GM18907 (cell line): ENCODE data around the gene GRK5.
A peak's percentile ranks its signal among the peaks of the same experiment; 100 is the strongest.

Experiments used
- ATAC-seq: cut with Tn5 transposase; IDR thresholded peaks from one replicate; pipeline ENCODE4 v1.9.1; 2021; ENCODE audit warnings: mild to moderate bottlenecking, moderate library complexity; ENCODE audit not compliant: unreplicated experiment

The GRK5 gene

DNA sequence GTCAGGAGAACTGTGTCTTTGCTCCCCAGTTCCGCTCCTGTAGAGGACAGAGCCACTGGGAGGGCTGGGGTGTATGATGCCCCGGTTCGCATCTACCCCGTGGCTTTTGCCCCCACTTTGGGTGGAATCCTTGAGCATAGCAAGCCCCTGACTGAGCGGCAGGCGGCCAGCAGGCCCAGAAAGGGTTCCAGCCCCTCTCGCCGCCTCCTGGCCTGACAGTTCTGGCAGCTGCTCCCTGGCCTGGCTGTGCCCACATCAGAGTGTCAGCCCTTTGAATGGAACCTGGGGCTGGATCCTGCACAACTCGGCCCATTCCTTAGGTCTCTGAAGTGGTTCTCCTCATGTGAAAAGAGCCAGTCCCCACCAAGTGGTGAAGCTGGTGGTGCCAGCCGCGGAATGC lies 106.7 kb downstream of the GRK5 start:
- no peak for ATAC-seq

DNA sequence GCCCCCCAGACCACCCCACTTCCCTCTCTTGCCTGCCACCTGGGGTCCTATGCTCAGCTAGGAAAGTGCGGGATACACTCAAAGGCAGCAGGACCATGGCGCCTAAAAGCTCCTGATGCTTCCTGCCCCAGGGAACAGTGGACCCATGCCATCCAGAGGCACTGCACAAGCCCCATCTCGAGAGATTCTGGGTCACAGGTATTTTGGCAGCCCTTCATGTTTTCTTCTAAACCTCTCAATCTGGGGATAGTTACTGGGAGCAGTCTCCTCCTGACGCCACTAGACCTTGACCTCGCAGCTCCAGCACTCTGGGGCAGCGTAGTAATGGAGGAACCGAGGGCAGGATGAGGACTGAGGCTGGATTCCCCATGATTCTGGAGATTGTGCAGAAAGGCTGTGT lies 107.1 kb downstream of the GRK5 start:
- ATAC-seq = no peak

DNA sequence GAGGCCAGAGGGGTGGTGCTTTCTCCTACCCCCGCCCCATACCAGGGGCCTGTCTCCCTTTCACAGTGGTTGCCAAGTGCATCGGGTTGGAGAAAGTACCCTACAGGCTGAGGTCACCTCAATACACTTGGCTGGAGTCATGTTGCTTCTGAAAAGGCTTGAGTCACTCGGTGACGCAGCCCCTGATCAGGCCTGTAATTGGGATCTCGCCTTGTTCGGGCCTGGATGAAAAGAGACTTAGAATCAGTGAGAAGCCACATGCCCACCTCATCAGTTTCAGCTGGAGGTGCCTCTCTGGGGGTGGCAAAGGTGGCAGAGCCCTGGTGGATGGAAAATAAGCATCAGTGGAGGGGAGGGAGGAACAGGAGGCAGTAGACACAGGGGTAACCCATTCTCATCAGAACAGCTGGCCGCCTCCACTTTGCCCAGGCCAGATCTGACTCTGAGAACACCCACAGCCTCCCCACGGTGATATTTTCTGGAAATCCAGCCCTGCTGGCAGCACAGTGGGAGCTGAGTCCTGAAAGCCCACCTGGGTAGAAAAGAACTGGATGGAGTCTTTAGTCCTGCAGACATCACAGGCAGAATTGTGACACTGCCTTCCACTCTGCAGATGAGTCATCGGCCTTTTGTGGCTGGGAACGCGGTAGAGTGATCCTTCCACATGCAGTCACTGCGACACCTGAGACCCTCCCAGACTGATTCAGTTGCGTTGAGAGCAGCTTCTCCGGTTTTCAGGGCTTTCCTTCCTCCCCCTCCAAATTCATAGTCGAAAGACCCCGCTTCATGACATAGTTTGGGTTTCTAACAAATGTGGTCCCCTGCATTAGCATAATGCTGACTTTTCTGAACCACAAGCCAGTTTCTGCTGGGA lies 108.0 kb downstream of the GRK5 start:
- peak; percentile 46 for ATAC-seq

DNA sequence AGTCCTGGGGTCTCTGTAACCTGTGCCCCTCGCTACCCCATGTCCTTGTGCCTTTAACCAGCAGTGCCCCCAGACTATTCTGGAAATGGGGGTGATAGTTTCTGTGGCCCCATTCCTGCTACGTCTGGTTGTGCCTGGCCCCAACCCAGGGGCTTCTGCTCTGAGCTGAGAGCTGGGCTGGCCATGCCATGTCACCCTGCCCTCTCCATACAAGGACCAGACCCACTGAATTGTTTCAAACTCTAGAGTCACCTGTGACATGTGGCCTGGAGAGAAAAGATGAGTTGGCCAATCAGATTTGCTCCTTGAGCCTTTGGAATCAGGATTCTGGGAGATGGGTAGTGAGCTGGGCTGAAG lies 108.6 kb downstream of the GRK5 start:
- ATAC-seq = no peak

DNA sequence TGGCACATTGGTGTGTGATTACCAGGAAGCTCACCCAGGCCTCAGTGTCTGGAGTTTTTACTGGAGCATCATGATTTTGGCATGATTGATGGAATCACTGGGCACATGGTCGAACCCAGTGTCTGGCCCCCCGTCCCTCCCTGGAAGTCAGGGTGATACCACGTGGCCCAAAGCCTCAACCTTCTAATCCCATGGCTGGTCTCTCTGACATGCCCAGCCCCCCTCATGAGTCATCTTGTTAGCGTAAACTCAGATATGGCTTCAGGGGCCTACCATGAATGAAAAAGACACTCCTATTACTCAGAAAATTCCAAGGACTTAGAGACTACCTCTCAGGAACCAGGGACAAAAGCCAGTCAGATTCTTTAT lies 109.3 kb downstream of the GRK5 start:
- no peak for ATAC-seq

DNA sequence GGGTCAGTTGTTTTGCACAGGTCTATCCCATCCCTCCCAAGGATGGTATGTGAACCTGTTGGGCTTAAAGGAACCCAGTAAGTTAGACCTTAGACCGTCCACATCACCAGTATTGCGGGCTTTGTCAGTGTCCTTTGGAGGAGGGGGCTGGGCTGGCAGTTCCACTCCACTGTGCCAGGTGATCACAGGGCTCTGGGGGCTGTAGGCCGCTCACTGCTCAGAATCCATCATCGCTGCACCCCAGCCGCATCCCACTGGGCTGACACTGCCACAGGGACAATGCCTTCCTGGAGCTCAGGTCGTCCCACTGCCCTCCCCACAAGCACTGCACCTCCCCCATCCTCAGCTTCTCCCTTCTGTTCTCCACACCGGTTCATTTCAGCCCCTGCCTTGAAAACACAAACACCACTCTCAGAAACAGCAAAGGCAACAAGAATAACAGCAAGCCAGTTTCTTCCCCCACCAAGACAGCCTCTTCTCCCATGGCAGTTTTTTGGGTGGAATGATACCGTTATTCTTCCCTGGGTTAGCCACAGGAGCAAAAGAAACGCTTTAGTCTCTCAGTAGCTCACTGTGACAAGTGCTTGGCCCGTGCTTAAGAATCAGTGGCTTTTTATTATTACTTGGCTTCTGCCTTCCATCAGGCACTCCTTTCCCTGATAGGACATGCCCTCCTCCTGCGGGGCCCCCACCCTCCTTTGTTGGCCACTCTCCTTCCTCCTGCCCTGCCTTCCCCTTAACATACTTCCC lies 111.2 kb downstream of the GRK5 start:
- no peak for ATAC-seq

DNA sequence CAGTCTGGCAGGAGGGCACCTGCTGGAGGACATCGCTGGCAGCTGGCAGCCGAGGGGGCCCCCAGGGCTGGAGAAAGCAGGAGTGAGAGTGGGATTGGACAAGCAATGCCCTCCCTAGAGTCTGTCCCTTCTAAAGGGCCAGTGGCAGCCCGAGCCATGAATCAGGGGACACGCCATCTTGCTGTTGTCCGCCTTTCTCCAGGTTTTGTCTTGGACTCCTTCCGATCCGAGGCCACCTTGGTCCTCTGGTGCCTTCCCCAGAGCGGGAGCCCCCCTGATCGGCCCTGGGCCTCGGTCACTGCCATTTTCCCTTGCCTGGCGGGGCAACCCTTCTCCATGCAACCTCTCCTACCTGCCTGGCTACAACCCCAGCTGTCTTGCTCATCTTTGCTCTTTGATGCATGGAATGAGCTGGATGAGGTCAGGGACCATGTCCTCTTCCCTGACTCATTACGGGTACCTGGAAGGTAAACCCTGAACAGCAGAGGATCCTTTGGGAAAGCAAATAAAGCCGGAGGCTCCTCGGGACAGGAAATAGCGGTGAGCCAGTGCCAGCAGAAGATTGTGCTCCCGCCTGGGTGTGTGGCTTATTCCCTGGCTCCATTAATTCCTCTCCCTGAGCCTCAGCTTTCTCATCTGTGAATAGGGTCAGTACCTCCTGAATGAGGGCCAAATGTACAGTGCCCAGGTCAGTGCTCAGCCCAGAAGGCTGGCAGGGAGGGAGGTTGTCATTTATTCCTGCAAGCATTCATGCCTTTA lies 112.0 kb downstream of the GRK5 start:
- ATAC-seq = no peak

DNA sequence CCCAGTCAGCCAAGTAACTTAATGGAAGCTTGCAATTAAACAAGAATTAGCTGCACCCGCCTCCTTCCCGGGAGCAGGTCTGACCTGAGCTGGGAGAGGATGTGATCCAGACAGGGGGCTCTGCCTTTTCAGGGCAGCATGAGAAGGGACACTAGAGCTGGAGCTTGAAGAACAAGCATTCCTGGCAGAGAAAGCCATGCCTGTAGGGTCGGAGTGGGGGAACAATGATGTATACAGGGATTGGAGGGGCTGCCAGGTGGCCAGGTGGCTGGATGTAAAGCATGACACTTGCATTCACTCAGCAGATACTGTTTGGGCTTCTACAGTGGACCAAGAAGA lies 112.5 kb downstream of the GRK5 start:
- no peak for ATAC-seq

DNA sequence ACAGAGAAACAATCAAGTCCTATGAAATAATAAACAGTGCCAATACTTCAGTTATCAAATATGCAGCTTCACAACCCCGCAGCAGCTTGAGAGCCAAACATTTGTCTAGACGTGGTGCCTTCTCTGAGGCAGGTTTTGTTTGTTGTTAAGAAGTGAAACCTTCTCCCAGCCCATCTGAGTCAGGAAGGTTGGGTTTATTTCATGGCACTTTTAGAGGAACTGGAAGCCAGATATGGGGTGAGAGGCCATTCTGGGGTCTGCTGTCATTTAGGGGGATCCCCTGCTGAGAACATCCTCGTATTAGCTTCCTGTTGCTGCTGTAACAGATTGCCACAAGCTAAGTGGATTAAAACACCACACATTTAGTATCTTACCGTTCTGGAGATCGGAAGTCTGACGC lies 113.6 kb downstream of the GRK5 start:
- ATAC-seq = no peak

DNA sequence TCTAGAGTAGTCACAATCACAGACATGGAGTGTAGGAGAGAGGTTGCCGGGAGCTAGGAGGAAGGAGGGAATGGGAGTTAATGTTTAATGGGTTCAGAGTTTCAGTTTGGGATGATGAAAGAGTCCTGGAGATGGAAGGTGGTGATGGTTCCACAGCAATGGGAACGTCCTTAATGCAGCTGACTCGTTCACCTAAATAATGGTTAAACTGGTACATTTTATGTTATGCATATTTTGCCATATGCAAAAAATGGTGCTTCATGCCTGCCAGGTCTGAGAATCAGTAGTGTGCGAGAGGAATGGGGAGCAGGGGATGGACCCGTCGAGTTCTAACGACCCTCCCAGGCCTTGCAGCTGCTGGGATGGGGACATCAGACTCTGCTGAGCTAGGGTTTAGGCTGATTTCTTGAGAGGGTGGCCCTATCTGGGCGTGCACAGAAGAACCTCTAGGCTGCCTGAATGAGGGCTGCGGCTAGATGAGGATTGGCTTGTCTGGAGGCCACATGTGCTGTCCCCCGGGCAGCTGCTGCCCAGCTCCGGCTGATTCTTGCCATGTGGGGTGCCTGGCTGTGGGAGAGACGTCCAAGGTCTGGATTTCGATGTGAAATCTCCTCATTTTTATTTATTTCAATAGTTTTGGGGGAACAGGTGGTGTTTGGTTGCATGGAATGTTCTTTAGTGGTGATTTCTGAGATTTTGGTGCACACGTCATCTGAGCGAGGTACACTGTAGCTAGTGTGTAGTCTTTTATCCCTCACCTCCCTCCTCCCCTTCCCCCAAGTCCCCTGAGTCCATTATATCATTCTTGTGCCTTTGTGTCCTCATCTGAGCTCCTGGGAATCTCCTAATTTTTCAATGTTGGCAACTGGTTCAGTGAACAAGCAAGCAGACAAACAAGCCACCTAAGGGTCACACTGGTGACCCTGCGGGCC lies 116.0 kb downstream of the GRK5 start:
- no peak for ATAC-seq

DNA sequence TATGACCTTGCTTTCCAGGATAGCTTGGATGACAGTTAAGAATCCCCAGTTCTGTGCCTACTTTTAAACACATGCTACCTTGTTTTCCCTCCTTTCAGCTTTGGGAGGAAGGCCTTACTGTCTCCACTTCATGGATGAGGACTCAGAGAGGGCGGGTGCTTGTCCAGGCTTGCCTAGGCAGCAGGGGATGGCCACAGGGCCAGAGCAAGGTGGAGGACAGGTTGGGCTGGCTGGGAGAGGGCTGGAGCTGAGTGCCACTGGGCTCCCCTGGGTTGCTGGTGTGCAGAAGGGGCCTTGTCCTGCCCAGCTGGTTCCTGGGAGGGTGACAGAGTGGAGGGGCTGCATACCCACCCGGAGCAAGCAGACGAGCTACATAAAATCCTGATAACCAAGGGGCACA lies 117.8 kb downstream of the GRK5 start:
- ATAC-seq = no peak

DNA sequence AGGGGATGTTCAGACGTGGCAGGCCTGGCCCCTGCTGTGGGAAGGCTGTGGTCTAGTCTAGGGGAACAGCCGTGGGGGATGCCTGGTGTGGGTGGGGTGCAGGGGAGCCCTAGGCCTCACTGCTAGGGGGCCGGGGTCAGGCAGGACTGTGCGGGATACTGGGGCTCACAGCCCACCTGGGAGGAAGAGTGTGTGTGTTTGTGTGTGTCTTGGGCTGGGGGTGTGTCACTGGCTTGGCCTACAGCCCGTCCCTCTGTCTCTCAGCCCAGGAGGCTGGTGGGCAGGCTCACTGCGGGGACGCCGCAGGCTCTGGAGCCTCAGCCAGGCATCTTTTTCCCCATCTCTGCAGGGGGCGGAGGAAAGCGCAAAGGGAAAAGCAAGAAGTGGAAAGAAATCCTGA lies 118.8 kb downstream of the GRK5 start:
- ATAC-seq = no peak

DNA sequence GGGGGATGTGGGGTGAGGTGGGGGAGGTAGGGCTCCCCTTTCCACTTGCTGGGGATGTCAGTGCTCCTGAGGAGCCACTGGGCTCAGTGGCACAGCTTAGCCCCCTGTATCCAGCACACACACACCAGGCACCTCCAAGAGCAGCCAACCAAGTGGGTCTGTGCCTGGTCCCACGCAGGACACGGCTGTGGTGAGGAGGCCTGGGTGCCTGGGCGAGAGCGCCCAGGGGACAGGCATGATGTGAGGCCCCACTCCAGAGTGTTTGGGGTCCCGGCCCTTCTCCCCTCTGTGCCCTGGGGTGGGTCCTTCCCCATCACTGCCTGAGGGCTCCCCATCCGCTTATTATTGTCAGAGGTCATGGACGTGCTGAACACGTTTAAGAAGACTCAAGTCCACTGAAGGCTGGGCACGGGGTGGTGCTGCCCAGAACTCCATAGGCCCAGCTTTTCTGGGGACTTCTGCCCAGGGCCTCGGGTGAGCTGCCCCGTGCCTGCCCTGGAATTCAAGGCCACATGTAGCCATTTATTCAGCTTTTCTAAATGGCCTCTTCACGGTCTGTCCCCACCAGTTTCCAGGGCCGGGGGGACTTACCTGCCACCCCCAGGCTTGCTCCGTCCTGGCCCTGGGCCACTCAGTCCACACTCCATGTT lies 119.8 kb downstream of the GRK5 start:
- ATAC-seq = no peak

DNA sequence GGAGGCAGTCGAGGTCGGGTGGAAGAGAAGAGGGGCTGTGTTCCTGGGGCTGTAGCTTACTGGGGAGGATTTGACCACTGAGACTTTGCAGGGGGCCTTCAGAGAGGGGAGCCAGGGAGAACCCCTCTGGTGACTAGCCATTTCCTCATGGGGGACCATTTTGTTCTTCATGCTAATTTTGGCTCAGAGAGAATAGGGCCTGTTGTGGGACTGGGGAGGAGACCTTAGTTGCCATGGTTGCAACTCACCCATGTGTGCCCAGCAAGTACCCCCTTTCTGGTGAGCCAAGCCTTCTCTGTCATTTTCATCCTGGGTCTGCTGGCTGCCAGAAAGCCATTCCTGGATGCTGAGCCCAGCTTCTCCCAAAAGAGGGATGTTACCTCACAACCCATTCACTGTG lies 120.9 kb downstream of the GRK5 start:
- no peak for ATAC-seq

DNA sequence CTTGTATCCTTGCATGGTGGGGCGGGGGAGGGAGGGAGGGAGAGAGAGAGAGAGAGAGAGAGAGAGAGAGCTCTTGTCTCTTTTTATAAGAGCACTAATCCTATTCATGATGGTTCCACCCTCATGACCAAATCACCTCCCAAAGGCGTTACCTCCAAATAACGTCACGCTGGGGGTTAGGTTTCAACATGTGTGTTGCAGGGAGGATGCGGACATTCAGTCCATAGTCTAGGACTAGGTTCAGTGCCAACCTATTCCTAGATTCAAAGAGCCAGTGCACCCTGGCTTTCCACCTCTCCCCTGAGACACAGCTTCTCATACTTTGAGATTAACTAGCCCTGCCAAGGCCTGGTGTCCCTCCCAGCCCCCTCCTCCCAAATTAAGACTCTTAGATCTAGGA lies 123.0 kb downstream of the GRK5 start:
- ATAC-seq = no peak

DNA sequence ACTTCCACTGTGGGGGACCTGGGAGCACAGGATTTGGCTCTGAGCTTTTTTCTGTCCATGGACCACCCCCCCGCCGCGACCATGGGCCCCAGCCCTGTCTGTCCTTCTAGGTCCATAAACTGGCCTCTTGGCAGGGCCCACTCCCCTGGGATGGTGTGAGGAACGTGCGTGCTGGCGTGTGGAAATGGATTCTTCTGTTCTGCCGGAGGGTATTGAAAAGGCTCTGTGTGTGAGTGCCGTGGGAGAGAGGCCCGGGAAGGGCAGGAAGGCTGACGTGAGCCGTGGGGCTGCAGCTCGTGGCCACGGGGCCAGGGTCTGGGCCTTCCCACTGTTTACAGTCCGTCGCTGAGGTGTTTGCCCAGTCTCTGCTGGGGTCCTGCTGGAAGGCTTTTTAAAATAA lies 123.7 kb downstream of the GRK5 start:
- ATAC-seq = no peak

DNA sequence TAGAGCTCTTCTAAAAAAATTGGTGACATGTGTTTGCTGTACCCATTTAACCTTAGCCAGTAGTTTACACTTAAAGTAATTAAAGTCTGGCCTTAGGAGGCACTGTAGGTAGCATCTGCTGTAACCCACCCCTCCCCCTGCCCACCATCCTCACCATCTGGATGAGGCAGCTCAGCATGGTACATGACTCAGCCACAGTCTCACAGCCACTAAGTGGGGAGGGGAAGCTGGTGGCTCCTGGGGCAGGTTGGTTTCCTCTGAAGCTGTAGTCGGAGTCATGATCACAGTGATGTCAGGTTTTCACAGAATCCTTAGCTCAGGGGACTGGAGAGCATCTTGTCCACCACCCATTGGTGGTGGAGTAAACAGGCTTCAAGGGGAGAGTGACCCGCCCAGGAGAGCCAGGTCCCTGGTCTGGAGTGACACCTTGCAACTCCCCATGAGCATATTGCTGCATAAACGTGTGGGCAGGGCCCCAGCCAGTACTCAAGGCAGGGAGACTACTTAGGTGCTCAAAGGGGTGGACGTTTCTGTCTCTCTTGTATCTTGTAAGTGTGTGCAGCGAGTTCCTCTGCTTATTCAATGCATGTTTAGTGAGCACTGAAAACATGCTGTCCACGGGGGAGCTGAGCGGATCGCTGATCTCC lies 125.9 kb downstream of the GRK5 start:
- ATAC-seq = no peak

DNA sequence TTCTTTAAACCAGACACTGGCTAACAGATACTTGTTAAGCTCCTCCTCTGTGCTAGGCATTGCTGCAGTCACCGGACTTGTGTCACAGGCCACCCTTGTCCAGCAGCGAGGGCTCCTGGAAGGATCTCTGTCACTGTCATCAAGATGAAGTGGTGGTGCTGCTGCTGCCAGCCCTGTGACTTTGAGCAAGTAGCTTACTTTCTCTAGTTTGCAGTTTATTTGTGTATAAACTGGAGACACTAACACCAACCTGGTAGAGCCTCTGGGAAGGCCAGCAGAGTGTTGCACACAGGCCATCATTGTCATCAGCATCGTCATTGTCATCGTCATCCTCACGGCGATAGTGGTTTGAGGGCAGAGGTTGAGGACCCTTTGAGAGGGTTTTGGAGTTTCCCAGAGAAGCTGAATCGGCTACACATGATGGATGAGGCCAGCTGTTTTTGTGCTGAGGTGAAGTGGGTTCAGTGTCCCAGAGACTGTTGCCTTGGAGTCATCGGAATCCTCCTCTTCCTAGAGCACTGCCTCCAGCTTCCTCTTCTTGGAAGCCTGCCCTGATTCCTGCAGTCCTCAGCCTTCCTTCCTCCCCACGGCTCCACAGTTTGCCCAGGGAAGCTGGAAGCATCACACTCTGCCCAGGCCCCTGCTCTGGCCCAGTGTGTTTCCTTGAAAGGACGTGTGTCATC lies 128.4 kb downstream of the GRK5 start:
- ATAC-seq = no peak

DNA sequence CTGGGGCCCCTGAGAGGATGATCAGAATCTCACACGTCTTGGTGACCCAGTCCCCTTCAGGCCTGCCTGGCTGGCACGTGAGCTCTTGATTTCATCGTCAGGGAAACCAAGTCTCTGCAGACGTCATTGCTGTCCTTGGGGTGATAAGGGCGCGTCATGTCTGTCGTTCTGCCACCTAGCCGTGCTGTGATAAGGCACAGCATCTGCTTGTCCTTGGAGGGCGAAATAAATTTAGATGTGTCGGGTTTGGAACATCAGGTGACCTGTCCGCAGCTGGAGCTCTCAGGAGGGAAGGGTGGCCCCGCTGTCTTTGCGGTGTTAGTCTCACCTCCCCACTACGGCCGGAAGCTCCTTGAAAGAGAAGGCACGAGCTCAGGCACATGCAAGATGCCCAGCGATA lies 129.2 kb downstream of the GRK5 start:
- no peak for ATAC-seq
